MCF 10A (cell line): ENCODE data around the gene CCT6B. TPM values are rescaled to one million over a fixed set of nuclear protein-coding genes. Genes with fewer than 3 reads are reported as not detected.

ENCODE experiments used
- BruUV-seq: library from RNA; stranded (reverse); fragments of 400-500 nt; replicated peaks from 2 replicates; lab custom pipeline; 2021; lab: Mats Ljungman, UMichigan
- CTCF ChIA-PET: fragments of 300-600 bp; sonication (Branson Sonifier 250); formaldehyde crosslinking; extraction: SDS; loops from one replicate; lab custom pipeline; 2021; ENCODE audit warnings: antibody characterized with exemption, inconsistent platforms; lab: Yijun Ruan, JAX
- POLR2A ChIA-PET: fragments of 300-600, 350-650 bp; sonication (Branson Sonifier 250); formaldehyde crosslinking; extraction: SDS; loops from one replicate; lab custom pipeline; 2020; ENCODE audit warnings: antibody characterized with exemption, inconsistent platforms; lab: Yijun Ruan, JAX
- DNase-seq: peaks from one replicate; pipeline ENCODE4 v3.0.0-alpha.2; 2018; ENCODE audit not compliant: unreplicated experiment
- H3K27ac Mint-ChIP-seq: one replicate; pipeline ENCODE4 v1.8.0; 2022; ENCODE audit warnings: mild to moderate bottlenecking, low read depth, mixed read lengths; ENCODE audit not compliant: unreplicated experiment
- H3K27me3 Mint-ChIP-seq: one replicate; pipeline ENCODE4 v1.8.0; 2022; ENCODE audit warnings: mixed read lengths; ENCODE audit not compliant: insufficient read depth, unreplicated experiment
- H3K36me3 Mint-ChIP-seq: one replicate; pipeline ENCODE4 v1.8.0; 2022; ENCODE audit warnings: mild to moderate bottlenecking, moderate library complexity, mixed read lengths; ENCODE audit not compliant: insufficient read depth, unreplicated experiment
- H3K4me1 Mint-ChIP-seq: one replicate; pipeline ENCODE4 v1.8.0; 2022; ENCODE audit warnings: mixed read lengths; ENCODE audit not compliant: insufficient read depth, unreplicated experiment
- H3K4me3 Mint-ChIP-seq: one replicate; pipeline ENCODE4 v1.8.0; 2022; ENCODE audit warnings: mild to moderate bottlenecking, moderate library complexity, mixed read lengths; ENCODE audit not compliant: unreplicated experiment
- H3K9me3 Mint-ChIP-seq: one replicate; pipeline ENCODE4 v1.8.0; 2022; ENCODE audit warnings: mixed read lengths; ENCODE audit not compliant: unreplicated experiment
- intact Hi-C: fragments of 100-400 bp; cut with micrococcal nuclease; formaldehyde crosslinking; loops from 2 replicates; pipeline ENCODE4 v1.14.1; 2022
- total RNA-seq: library from RNA; stranded (reverse); gene quantifications from 2 replicates; pipeline ENCODE4 v1.2.3, GENCODE V29; 2022
- TF ChIP-seq, protein P1 (sequence below): fragments of 200-600 bp; IDR thresholded peaks from one replicate; pipeline ENCODE4 v1.8.0; 2022; ENCODE audit warnings: antibody characterized with exemption, mild to moderate bottlenecking; ENCODE audit not compliant: unreplicated experiment

Gene CCT6B
- total RNA-seq, 1 experiment from 2014 or later: 5.7 TPM

DNA sequence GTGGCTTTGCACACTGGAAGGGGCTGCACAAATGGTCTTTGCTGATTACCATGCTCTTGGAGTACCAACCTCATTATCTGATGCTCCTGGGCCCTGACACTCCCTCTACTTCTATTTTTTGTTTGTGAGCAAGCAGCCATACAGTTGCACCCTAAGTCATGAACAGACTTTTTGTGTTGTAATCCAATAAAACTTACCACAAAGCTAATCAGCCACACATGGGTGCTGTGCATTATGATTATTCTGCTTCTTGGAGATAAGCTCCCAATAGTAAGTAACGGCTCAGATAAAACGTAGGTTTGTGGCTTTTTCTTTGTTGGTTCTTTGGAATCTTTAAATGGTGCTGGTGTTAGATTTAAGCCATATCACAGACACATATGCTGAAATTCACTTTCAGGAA lies 76.2 kb downstream of the CCT6B start:
- CTCF ChIA-PET: interaction anchor here (0.5 to 0.7 kb wide), 2 partner anchors 9 to 370 kb away, joined by 3 read pairs; no protein-coding TSS in a partner anchor
- DNase-seq: no peak
- POLR2A ChIA-PET: no interaction called here
- Mint-ChIP-seq H3K36me3 (no peaks in the 10 kb centered on the region), H3K27ac (no peak overlapping the region), H3K4me1 (no peaks in the 10 kb centered on the region), H3K4me3 (no peak overlapping the region), H3K9me3 (peaks cover 7% of the 10 kb centered on the region), H3K27me3 (no peaks in the 10 kb centered on the region)
- TF ChIP-seq, protein P1, sequence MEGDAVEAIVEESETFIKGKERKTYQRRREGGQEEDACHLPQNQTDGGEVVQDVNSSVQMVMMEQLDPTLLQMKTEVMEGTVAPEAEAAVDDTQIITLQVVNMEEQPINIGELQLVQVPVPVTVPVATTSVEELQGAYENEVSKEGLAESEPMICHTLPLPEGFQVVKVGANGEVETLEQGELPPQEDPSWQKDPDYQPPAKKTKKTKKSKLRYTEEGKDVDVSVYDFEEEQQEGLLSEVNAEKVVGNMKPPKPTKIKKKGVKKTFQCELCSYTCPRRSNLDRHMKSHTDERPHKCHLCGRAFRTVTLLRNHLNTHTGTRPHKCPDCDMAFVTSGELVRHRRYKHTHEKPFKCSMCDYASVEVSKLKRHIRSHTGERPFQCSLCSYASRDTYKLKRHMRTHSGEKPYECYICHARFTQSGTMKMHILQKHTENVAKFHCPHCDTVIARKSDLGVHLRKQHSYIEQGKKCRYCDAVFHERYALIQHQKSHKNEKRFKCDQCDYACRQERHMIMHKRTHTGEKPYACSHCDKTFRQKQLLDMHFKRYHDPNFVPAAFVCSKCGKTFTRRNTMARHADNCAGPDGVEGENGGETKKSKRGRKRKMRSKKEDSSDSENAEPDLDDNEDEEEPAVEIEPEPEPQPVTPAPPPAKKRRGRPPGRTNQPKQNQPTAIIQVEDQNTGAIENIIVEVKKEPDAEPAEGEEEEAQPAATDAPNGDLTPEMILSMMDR: no peak
- intact Hi-C loops: no loop called here
- no TSS peak for BruUV-seq

DNA sequence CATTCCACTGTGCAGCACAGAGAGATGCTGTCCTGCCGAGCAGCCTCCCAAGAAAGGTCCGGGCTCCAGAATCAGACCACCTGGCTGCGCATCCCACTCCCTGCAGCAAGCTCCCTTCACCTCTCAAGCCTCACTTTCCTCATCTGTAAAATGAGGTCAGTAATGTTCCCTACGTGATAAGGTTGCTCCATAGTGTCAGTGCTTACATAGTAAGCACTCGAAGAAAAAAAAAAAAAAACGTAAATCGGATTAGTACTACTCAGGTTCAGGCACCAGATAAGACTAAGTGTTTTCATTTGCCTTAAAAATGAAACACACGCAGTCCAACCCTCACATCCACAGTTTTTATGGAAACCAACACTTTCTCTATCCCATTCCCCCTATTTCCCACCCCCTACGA lies 76.7 kb downstream of the CCT6B start:
- H3K27ac Mint-ChIP-seq: no peak overlapping the region

DNA sequence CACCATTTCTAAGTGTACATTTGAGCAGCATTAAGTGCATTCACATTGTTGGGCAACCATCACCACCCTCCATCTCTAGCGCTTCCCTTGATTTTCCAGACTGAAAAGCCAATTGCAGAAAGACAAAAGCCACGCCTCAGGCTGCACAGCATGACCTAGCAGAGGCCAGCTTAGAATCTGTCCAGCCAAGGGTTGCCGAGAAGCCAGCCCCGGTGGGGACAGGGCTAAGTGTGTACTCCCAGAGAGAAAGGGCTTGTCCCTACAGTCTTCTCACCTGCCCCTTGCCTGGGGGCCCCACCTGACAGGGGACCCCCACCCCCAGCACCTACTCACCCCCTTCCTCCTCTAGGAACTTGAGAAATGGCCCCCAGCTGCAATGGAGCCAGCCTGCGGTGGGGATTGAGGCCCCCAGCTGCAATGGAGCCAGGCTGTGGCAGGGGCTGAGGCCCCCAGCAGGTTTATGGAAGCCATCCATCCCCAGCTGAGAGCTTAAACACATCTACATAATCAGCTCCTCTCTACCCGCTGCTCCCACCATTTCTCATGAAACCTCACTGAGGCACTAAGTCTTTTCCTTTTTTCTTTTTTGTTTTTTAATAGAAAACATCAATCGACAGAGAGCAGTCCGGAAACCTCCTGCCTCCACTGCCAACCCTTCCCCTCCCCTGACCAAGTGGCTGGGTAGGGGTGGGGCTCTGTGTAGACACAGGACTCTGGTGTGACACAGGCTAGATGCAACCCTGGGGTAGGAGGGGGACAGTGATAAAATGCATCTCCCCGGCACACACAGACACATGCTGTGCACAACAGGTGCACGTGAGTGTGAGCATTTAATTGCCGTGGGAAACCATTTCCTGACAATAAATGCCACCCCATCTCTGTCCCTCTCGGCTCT lies 77.9 kb downstream of the CCT6B start:
- no peak for DNase-seq
- Mint-ChIP-seq H3K4me1 (no peaks in the 10 kb centered on the region), H3K9me3 (peaks cover 7% of the 10 kb centered on the region), H3K27ac (no peak overlapping the region), H3K4me3 (no peak overlapping the region), H3K27me3 (no peaks in the 10 kb centered on the region), H3K36me3 (no peaks in the 10 kb centered on the region)
- BruUV-seq: no TSS peak
- intact Hi-C loops: no loop called here
- ChIA-PET CTCF (no interaction called here), POLR2A (no interaction called here)
- TF ChIP-seq, protein P1: no peak

More for the DNA sequence above, 76.7 kb downstream of the CCT6B start:
- POLR2A ChIA-PET: no interaction called here
- peaks cover 7% of the 10 kb centered on the region for H3K9me3 Mint-ChIP-seq
- intact Hi-C loops: no loop called here
- H3K4me3 Mint-ChIP-seq: no peak overlapping the region
- no peaks in the 10 kb centered on the region for H3K4me1 Mint-ChIP-seq
- CTCF ChIA-PET: interaction anchor here (0.7 kb wide), 1 partner anchor 9 kb away, joined by 3 read pairs; no protein-coding TSS in a partner anchor
- H3K27me3 Mint-ChIP-seq: no peaks in the 10 kb centered on the region
- no peaks in the 10 kb centered on the region for H3K36me3 Mint-ChIP-seq
- no peak for DNase-seq
- TF ChIP-seq, protein P1: no peak
- BruUV-seq: no TSS peak

DNA sequence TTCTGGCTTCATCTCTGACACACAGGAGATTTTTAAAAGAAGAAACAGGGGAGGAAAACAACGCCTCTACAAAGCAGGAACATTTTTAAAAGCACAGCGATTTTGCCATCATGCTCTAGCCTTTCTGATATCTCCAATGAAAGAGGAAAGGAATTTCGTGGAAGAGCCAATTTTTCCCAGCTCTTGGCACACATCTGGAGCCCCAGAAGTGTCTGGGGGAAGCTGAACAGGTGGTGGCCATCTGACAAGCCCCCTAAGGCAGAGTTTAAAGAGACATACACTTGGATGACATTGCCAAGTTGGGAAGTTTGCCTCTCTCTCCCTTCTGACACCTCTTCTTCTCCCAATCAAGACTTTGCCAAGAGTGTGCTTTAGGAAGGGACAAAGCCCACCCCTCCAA lies 82.1 kb downstream of the CCT6B start:
- H3K27ac Mint-ChIP-seq: no peak overlapping the region
- intact Hi-C loops: no loop called here
- peaks cover 16% of the 10 kb centered on the region for H3K9me3 Mint-ChIP-seq
- DNase-seq: no peak
- no peaks in the 10 kb centered on the region for H3K36me3 Mint-ChIP-seq
- H3K27me3 Mint-ChIP-seq: no peaks in the 10 kb centered on the region
- H3K4me3 Mint-ChIP-seq: no peak overlapping the region
- BruUV-seq: no TSS peak
- no peaks in the 10 kb centered on the region for H3K4me1 Mint-ChIP-seq
- ChIA-PET CTCF (interaction anchor here (0.6 kb wide), 2 partner anchors 322 to 656 kb away, joined by 3 to 4 read pairs; no protein-coding TSS in a partner anchor), POLR2A (interaction anchor here (0.5 kb wide), 1 partner anchor 688 kb away, joined by 3 read pairs; no protein-coding TSS in a partner anchor)
- TF ChIP-seq, protein P1: no peak

Other genes starting within 250 kb of the CCT6B start
- 21.6 and 26.3 TPM in 2 replicates for gene ZNF830, start 80 bp upstream of the CCT6B start, total RNA-seq
- 31.1 and 39.7 TPM in 2 replicates for gene LIG3, start 19.1 kb upstream of the CCT6B start, total RNA-seq
- gene RFFL, start 102.2 kb upstream of the CCT6B start, total RNA-seq: 22.0 and 22.6 TPM in 2 replicates
- gene RAD51D, start 158.4 kb upstream of the CCT6B start, total RNA-seq: 9.6 and 13.0 TPM in 2 replicates
- gene FNDC8, start 160.2 kb upstream of the CCT6B start, total RNA-seq: not detected in 2 replicates
- 24.3 and 36.2 TPM in 2 replicates for gene NLE1, start 180.8 kb upstream of the CCT6B start, total RNA-seq
- not detected in 2 replicates for gene UNC45B, start 186.4 kb upstream of the CCT6B start, total RNA-seq
- gene SLC35G3, start 232.9 kb upstream of the CCT6B start, total RNA-seq: not detected in 2 replicates